ENCODE data around the gene STX11.
"Not testable (repeated sequence)": the region's sequence is repeated elsewhere in the genome, so short reads cannot be mapped to it uniquely, and the experiment has no call there.

The STX11 gene

GRCh38 chr6:144149894-144150709 lies at the start of gene STX11:
Gene STX11, plus strand, starts transcription at chr6:144150517. Its CDS starts 36,111 bp downstream, at chr6:144186628.
- peak; percentile 61 for DNase-seq

- no peak for DNase-seq
Measured at GRCh38 chr6:144103026-144103563, 47.2 kb upstream of the STX11 start.

GRCh38 chr6:144104488-144104887 lies 45.8 kb upstream of the STX11 start:
- no peak for DNase-seq

- DNase-seq: no peak
Measured at GRCh38 chr6:144104898-144105487, 45.3 kb upstream of the STX11 start.

- DNase-seq: no peak
Measured at GRCh38 chr6:144106206-144106605, 44.1 kb upstream of the STX11 start.

GRCh38 chr6:144110210-144110609 lies 40.1 kb upstream of the STX11 start:
- no peak for DNase-seq

GRCh38 chr6:144113366-144113765 lies 37.0 kb upstream of the STX11 start:
- DNase-seq: no peak

GRCh38 chr6:144115219-144115618 lies 35.1 kb upstream of the STX11 start:
- no peak for DNase-seq

- DNase-seq: no peak
Measured at GRCh38 chr6:144119376-144119775, 30.9 kb upstream of the STX11 start.

- no peak for DNase-seq
Measured at GRCh38 chr6:144122861-144123260, 27.5 kb upstream of the STX11 start.

- DNase-seq: no peak
Measured at GRCh38 chr6:144123421-144123820, 26.9 kb upstream of the STX11 start.

GRCh38 chr6:144123836-144124235 lies 26.5 kb upstream of the STX11 start:
- no peak for DNase-seq

- DNase-seq: no peak
Measured at GRCh38 chr6:144127097-144127496, 23.2 kb upstream of the STX11 start.

GRCh38 chr6:144129469-144129868 lies 20.8 kb upstream of the STX11 start:
- DNase-seq: no peak

- DNase-seq: no peak
Measured at GRCh38 chr6:144131248-144131709, 19.0 kb upstream of the STX11 start.

GRCh38 chr6:144132167-144132690 lies 18.1 kb upstream of the STX11 start:
- DNase-seq: not testable (repeated sequence)

GRCh38 chr6:144133225-144133821 lies 17.0 kb upstream of the STX11 start:
- no peak for DNase-seq

- no peak for DNase-seq
Measured at GRCh38 chr6:144134176-144134575, 16.1 kb upstream of the STX11 start.

GRCh38 chr6:144134737-144135136 lies 15.6 kb upstream of the STX11 start:
- DNase-seq: no peak

- DNase-seq: no peak
Measured at GRCh38 chr6:144138542-144138941, 11.8 kb upstream of the STX11 start.

- DNase-seq: no peak
Measured at GRCh38 chr6:144139817-144140216, 10.5 kb upstream of the STX11 start.

GRCh38 chr6:144140867-144141266 lies 9.4 kb upstream of the STX11 start:
- DNase-seq: no peak

GRCh38 chr6:144141470-144141869 lies 8.8 kb upstream of the STX11 start:
- DNase-seq: no peak

Data from activated CD4-positive, alpha-beta T cell treated with anti-CD3 and anti-CD28 coated beads for 1 hour (primary cell).